Ovary (tissue), 9 donors: ENCODE measurements around the gene ME3. TPM values are rescaled to one million over a fixed set of nuclear protein-coding genes. Genes with fewer than 3 reads are reported as not detected.

Experiments
- DNase-seq, 5 donors: peaks; one replicate each; pipeline ENCODE4 v3.0.0-alpha.2; 2019 to 2020
- H3K27ac ChIP-seq, 2 donors: fragments of 200-600 bp; one replicate each; pipeline versions ENCODE4 v1.5.1 to v1.8.0; 2019 to 2022
- H3K27me3 ChIP-seq: fragments of 200-600 bp; one replicate; pipeline ENCODE4 v1.8.0; 2022
- H3K36me3 ChIP-seq: fragments of 200-600 bp; sonication (generic); one replicate; pipeline ENCODE4 v1.5.1; 2019
- H3K4me1 ChIP-seq: one replicate; pipeline ENCODE4 v1.8.1; 2013; ENCODE audit warnings: mild to moderate bottlenecking, moderate library complexity; ENCODE audit not compliant: insufficient read depth
- H3K4me3 ChIP-seq: fragments of 200-600 bp; sonication (generic); one replicate; pipeline ENCODE4 v1.5.1; 2017
- H3K9me3 ChIP-seq, 2 donors: fragments of 200-600 bp in 1 of 2; sonication (generic) in 1 of 2; one replicate each; pipeline versions ENCODE4 v1.5.1 to v1.8.1; 2013 to 2019; ENCODE audit warnings: mild to moderate bottlenecking in 1 of 2, moderate library complexity in 1 of 2
- CTCF ChIP-seq, 3 donors: fragments of 450-650 bp in 2 of 3; fragments of 200-600 bp in 1 of 3; IDR thresholded peaks; one replicate each; pipeline versions ENCODE4 v1.5.1 to v1.8.0; 2016 to 2022; ENCODE audit warnings: antibody characterized with exemption in 3 of 3, mild to moderate bottlenecking in 1 of 3
- EP300 ChIP-seq: sonication (generic); formaldehyde crosslinking; IDR thresholded peaks from one replicate; pipeline ENCODE4 v1.6.1; 2017; ENCODE audit warnings: antibody characterized with exemption
- POLR2A ChIP-seq: fragments of 450-650 bp; IDR thresholded peaks from one replicate; pipeline ENCODE4 v1.6.1; 2017; ENCODE audit warnings: antibody characterized with exemption, mild to moderate bottlenecking, moderate library complexity
- WGBS, 3 donors: extraction: QIAGEN DNeasy Blood & Tissue Kit in 1 of 3; methylation state at CpG; one replicate each; pipeline versions ENCODE4 v1.1.5 to v1.1.7; 2013 to 2017; 5-methylcytosine and 5-hydroxymethylcytosine counted together
- intact Hi-C, 4 donors: fragments of 100-400 bp; cut with DNase I; formaldehyde crosslinking; loops; one replicate each; pipeline versions ENCODE4 v1.11.0 to v1.15.1; 2022 to 2023
- polyA plus RNA-seq, 2 donors: library from polyadenylated mRNA; stranded (reverse); fragments of 200-250 nt in 1 of 2; fragments of 350-450 nt in 1 of 2; fragmentation: Illumina TruSeq in 1 of 2; extraction: RNeasy Lipid Tissue Mini Kit (QIAGEN cat#74804) in 1 of 2; gene quantifications; one replicate each; pipeline ENCODE4 v1.2.3, GENCODE V29; 2013 to 2014
- total RNA-seq, 7 donors: library from RNA; depleted of rRNA in 2 of 7; stranded (reverse); fragments of >200 nt in 2 of 7; fragmentation: NEBNext Ultra II Directional in 3 of 7; extraction: Animal tissue kit (Norgen Biotek cat#: 25700) in 3 of 7; gene quantifications; one replicate each; pipeline versions ENCODE4 v1.1.0 to v1.2.4, GENCODE V29; 2016 to 2023
- donor health status: DM: no; HTN: no; CAD: no; lungs with moderate emphysema.
- donor health status: DM: no; HTN: no; CAD: no.
- donor health status: Bipolar disorder and iron deficiency.
- donor health status: DM: yes; HTN: yes; CAD: no.
- donor health status: DM: no; HTN: no; CAD: no.
- donor health status: DM: yes; HTN: yes; CAD: no.

Gene ME3
- total and polyA plus RNA-seq, 9 donors = 25.2 to 48.6 (median 43.1) TPM

- H3K27me3 ChIP-seq = no peaks in the 10 kb centered on the region
- H3K36me3 ChIP-seq = no peaks in the 10 kb centered on the region
- WGBS, 3 donors = 92 to 100% (median 97%) methylated on average over 1 of the region's 1 CpG
- TF ChIP-seq POLR2A = no peak
- no peak for TF ChIP-seq EP300
- no peak for TF ChIP-seq CTCF (IDR thresholded peaks at IDR 0.05)
- intact Hi-C loops = no loop called here
- no peaks in the 10 kb centered on the region for H3K9me3 ChIP-seq
- H3K27ac ChIP-seq = no peak overlapping the region
- no peak overlapping the region for H3K4me3 ChIP-seq
- DNase-seq = no peak
- H3K4me1 ChIP-seq = peaks cover 7% of the 10 kb centered on the region
Measured at GRCh38 chr11:86636275-86636674, 36.1 kb downstream of the ME3 start.

- peak in 2 of 5 donors; percentile 33 for DNase-seq
- no peaks in the 10 kb centered on the region for H3K27me3 ChIP-seq
- H3K36me3 ChIP-seq = no peaks in the 10 kb centered on the region
- no peaks in the 10 kb centered on the region for H3K9me3 ChIP-seq
- peak overlapping the region in 1 of 2 donors; percentile 6 for H3K27ac ChIP-seq
- WGBS, 3 donors = 65 to 74% (median 65%) methylated on average over 6 of the region's 6 CpGs
- no peak overlapping the region for H3K4me3 ChIP-seq
- intact Hi-C loops = no loop called here
- H3K4me1 ChIP-seq = peaks cover 32% of the 10 kb centered on the region
- TF ChIP-seq EP300 = no peak
- TF ChIP-seq CTCF (IDR thresholded peaks at IDR 0.05) = no peak
- no peak for TF ChIP-seq POLR2A
Measured at GRCh38 chr11:86632499-86633269, 39.7 kb downstream of the ME3 start.

GRCh38 chr11:86630229-86630981 is 42.0 kb downstream of the ME3 start:
- Histone ChIP-seq H3K9me3 (no peaks in the 10 kb centered on the region), H3K4me1 (peaks cover 29% of the 10 kb centered on the region), H3K4me3 (no peak overlapping the region), H3K27me3 (no peaks in the 10 kb centered on the region), H3K27ac (peak overlapping the region; percentile 53 to 84), H3K36me3 (no peaks in the 10 kb centered on the region)
- intact Hi-C loops = no loop called here
- TF ChIP-seq CTCF (IDR thresholded peaks at IDR 0.05) (no peak), EP300 (no peak), POLR2A (no peak)
- WGBS, 3 donors = 63 to 87% (median 67%) methylated on average over 8 of the region's 8 CpGs
- no peak for DNase-seq

- intact Hi-C loops = loop anchor here in 2 of 4 donors (2.0 to 10.0 kb wide), 2 partner anchors 44 to 176 kb away; partner anchors contain the start of genes ME3 (in 1 of the 2) and PRSS23 (in 1 of the 2)
- peak overlapping the region; percentile 53 to 84 for H3K27ac ChIP-seq
- 8 to 14% (median 10%) methylated on average over 7 of the region's 7 CpGs for WGBS, 3 donors
- TF ChIP-seq POLR2A = no peak
- no peak for TF ChIP-seq EP300
- TF ChIP-seq CTCF (IDR thresholded peaks at IDR 0.05) = no peak
- DNase-seq = peak in 4 of 5 donors; percentile 41 to 73 (median 60)
- no peaks in the 10 kb centered on the region for H3K9me3 ChIP-seq
- peaks cover 32% of the 10 kb centered on the region for H3K4me1 ChIP-seq
- H3K4me3 ChIP-seq = no peak overlapping the region
- H3K27me3 ChIP-seq = no peaks in the 10 kb centered on the region
- H3K36me3 ChIP-seq = no peaks in the 10 kb centered on the region
Measured at GRCh38 chr11:86629045-86629706, 43.2 kb downstream of the ME3 start.
